ENCODE results near the gene UHRF1.
"Not testable (repeated sequence)": the region's sequence is repeated elsewhere in the genome, so short reads cannot be mapped to it uniquely, and the experiment has no call there.

UHRF1 gene

DNA sequence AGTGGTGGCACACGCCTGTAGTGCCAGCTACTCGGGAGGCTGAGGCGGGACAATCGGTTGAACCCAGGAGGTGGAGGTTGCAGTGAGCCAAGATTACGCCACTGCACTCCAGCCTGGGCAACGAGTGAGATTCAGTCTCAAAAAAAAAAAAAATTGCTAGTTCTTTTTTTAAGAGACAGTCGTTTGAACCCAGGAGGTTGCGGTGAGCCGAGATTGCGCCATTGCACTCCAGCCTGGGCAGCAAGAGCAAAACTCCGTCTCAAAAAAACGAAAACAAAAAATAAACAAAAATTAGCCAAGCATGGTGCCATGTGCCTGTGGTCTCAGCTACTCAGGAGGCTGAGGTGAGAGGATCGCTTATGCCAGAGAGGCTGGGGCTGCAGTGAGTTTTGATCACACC lies 8.4 kb upstream of the UHRF1 start:
- not testable (repeated sequence) for DNase-seq (ENCODE audit: low read depth)

DNA sequence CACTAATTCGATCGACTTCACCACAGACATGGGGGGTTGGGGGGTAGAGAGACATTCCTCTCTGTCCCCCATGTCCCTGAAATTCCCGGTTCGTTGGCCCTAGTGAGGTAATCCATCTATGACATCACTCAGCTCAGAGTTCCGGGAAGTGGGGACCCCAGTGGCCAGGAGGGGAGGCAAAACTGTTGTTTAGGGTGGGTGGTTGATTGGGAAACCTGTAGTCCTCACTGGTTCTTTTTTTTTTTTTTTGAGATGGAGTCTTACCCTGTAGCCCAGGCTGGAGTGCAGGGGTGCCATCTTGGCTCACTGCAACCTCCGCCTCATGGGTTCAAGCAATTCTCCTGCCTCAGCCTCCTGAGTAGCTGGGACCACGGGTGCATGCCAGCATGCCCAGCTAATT lies 6.5 kb upstream of the UHRF1 start, which contains the start of gene ARRDC5:
Gene ARRDC5 (minus strand): TSS at position 101 of the 400 bp plus-strand sequence. CDS start 71 bp downstream, at position 30.
- no peak for DNase-seq (ENCODE audit: low read depth)

DNA sequence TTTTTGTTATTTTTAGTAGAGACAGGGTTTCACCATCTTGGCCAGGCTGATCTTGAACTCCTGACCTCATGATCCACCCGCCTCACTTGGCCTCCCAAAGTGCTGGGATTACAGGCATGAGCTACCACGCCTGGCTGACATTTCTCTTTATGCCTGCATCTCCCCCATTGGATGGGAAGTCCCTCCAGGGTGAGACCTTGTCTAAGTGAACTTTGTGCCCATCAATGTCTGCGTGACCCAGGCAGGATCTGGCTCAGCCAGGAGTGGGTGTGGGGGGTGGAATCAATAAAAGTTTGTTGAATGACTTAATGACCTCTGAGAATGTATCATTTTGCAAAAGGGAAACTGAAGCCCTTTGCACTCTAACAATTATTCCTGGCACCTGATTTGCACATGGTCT lies 4.8 kb upstream of the UHRF1 start:
- DNase-seq (ENCODE audit: low read depth), result no peak

DNA sequence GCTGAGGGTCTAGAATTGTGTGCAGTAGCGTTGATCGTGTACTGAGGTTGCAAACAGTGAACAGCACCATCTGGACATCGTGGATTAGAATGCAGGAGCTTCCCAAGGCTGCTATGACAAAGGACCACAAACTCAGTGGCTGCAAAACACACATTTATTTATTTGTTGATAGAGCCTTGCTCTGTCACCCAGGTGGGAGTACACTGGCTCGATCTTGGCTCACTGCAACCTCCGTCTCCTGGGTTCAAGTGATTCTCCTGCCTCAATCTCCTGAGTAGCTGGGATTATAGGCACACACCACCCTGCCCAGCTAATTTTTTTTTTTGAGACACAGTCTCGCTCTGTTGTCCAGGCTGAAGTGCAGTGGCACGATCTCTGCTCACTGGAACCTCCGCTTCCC lies 2.3 kb upstream of the UHRF1 start:
- no peak for DNase-seq (ENCODE audit: low read depth)

DNA sequence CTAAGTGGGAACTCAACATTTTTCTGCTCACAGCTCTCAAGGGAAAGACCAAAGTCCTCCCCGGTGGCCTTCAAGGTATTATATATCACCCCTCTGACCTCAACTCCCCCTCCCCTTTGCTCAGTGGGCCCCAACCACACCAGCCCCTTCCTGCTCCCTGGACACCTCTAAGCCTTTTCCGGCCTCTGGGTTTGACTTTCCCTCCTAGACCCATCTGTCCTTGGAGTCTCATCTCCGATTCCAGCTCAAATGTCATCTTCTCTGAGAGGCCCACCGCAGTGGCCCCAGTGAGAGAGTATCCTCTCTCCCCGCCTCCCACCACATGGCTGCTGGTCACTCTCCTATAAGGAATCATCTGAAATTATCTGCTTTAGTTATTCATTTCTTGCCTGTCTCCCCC lies 941 bp upstream of the UHRF1 start:
- DNase-seq (ENCODE audit: low read depth), result no peak

DNA sequence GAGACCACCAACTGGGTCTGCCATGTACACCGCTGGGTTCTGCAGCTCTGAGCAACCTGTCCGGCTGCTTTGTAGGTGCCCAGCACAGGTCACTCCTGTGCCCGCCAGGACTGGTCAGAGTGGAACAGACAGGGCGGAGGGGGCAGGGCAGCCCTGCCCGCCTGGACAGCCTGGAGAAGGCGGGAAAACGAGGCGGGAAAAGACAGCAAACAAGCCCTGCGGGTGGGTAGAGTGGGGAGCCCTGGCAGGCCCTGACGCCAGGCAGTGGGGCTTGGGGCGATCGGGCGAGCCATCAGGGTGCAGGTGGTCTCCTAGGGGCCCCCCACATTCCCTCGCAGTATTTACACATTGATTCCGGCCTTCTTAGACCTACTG lies 533 bp upstream of the UHRF1 start:
- DNase-seq (ENCODE audit: low read depth), result no peak

DNA sequence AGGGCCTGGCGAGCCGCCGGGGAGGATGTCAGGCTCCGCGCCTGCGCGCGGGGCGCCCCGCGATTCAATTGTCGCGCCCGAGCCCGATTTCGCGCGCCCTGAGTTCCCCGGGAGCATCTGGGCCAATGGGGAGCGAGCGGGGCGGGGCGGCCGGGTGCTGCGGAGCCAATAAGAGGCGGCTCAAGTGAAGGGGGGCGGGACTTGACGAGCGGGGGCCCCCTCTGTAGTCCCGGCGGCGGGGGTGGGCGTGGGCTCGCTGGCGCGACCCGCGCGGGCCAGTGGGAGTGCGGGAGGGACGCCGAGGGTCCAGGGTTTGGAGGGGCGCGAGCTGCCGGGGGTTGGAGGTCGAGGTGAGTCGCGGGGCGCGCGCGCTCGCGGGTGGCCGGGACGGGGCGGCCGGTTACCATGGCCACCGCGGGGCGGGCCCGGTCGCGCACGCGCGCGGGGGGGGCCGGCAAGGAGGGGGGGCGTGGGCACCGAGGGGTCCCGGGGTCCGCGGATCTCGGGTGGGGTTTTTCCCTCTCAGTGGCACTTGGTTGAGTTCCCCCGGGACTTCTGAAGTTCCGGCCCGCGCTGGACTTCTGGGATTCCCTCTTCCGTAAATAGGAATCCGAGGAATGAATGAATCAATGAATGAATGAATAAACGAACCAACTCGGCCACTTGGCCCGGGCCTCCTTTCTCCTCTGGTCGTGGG lies 744 bp downstream of the UHRF1 start:
- DNase-seq (ENCODE audit: low read depth), result peak; percentile 41

DNA sequence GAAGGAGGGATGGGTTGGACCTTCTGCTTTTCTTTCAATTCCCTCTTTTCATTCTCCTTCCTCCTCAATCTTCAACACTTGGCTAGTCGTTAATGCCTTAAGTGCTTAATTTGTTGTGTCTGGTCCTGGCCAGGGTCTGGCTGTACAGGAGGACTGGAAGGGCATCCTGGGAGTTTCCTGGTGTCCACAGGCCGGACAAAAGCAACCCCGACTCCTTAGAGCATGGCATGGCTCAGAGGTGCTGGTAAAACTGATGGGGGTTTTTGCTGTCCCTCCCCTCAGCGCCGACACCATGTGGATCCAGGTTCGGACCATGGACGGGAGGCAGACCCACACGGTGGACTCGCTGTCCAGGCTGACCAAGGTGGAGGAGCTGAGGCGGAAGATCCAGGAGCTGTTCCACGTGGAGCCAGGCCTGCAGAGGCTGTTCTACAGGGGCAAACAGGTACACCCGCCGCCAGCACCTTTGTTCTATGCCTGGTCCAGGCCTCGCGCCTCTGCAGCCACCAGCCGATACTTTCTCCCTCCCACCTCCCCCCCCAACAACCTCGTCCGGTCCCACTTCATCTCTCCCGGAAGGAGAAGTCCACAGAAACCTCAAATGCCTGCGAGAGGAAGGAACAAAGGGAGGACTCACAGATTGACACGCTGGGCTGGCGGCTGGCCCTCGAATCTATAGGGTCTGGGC lies 1.4 kb downstream of the UHRF1 start:
- peak; percentile 57 for DNase-seq (ENCODE audit: low read depth)

DNA sequence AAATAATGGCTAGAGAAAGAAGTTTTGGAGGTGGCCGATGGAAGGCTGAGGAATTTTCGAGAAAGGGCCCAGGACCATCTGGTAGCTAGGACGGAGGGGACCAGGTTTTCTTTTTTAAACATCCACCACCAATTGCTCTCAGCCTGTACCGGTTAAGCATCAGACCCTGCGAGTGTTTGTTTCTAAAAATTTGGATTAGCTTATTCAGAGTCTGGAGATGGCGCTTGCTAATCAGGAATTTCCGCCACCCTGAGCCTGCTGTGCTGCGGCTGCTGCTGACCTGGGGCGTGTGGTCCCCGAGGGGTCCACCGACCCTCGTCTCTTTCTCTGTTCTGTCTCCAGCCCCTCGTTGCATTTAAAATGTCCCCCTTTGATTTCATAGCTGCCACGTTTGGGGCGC lies 2.0 kb downstream of the UHRF1 start:
- DNase-seq (ENCODE audit: low read depth), result no peak

DNA sequence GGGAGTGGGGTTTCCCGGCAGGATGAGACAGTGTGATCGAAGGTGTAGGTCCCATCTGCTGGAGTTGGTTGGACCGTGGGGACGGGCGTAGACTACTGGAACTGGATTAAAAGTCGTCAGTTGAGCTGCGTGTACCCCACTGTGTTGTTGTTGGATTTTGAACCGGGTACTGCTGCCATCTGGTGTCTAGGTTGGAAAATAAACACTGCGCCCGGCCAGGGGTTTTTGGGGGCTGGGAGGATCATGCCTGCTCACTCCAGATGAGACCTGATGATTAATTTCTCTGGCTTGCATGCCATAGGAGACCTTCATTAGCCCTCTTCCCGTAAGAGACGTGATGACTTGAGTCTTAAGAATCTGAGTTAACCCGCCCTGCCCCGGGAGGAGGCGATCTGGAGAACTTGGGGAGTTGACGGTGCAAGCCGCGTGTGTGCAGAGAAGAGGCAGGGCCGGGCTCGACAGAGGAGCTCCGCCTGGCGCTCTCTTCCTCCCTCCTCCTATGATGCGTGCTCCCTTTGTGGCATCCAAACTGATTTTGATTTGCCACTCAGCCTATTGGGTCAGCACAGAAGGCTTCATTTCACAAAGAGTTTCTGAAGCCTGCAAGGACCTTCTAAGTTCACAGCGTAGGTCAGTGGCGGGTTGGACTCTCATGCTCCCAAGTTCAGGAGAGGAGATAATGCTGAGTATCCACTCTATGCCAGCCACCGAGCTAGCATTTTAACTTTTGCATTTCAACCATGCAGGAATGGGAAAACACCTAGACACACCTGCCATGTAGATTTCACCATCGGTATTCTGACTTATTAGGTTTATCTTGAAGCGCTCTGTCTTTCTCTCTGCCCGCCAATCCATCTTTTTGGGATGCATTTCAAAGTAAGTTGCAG lies 2.7 kb downstream of the UHRF1 start:
- peak; percentile 99 for DNase-seq (ENCODE audit: low read depth)

DNA sequence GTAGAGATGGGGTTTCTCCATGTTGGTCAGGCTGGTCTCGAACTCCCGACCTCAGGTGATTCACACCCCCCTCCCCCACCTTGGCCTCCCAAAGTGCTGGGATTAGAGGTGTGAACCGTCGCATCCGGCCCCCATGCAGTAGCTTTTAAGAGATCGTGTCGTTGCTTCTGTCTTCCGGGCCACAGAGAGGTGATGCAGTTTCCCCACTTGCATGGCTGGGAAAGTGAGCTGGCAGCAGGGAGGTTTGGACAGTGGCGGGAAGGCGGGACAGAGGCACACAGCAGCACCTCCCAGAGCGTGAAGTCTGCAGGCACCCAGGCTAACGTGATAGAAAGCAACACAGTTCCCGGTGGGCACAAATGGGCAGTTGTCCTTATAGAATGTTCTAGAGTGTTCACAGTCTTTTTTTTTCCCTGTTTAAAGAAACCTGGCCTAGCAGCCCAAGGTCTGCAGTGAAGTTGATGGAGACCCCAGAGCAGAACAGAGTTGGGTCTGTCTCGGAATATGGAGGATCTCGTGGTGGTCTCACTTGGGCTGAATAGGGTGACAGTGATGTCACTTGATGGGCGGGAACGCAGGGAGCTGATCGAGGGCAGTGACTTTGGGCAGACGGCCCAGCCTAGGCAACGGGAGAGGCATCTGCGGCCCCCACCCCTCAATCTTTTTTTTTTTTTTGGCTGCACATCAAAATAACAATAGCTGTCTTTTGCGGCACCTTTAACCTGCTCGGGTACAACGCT lies 4.9 kb downstream of the UHRF1 start:
- no peak for DNase-seq (ENCODE audit: low read depth)

DNA sequence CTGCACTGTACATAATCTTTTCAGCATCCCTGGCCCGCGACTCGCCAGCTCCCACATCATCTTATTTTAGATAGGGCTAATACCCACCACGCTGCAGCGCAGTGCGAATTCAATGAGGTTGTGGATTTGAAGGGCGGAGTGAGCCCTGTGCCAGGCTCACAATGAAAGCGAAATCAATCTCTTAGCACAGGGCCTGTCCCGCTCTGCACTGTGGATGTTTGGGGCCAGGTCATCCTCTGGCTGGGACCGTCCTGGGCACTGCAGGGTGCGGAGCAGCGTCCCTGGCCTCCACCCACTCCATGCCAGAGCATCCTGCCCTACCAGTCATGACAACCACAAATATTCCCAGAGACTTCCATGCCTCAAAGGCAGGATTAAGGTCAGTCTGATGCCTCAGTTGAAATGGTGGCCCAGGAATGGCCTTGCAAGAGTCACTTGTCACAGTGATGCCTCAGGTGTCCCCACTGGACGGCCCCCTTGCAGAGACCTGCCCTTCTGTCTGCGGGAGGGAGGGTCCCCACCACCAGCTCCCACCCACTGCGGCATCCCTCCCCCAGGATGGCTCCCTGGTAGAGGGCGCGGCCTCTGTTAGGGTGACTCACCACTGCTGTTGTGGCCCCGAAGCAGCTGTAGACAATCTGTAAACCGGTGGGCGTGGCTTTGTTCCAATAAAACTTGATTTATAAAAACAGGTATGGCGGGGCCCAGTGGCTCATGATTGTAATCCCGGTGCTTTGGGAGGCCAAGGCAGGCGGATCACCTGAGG lies 5.6 kb downstream of the UHRF1 start:
- peak; percentile 47 for DNase-seq (ENCODE audit: low read depth)

DNA sequence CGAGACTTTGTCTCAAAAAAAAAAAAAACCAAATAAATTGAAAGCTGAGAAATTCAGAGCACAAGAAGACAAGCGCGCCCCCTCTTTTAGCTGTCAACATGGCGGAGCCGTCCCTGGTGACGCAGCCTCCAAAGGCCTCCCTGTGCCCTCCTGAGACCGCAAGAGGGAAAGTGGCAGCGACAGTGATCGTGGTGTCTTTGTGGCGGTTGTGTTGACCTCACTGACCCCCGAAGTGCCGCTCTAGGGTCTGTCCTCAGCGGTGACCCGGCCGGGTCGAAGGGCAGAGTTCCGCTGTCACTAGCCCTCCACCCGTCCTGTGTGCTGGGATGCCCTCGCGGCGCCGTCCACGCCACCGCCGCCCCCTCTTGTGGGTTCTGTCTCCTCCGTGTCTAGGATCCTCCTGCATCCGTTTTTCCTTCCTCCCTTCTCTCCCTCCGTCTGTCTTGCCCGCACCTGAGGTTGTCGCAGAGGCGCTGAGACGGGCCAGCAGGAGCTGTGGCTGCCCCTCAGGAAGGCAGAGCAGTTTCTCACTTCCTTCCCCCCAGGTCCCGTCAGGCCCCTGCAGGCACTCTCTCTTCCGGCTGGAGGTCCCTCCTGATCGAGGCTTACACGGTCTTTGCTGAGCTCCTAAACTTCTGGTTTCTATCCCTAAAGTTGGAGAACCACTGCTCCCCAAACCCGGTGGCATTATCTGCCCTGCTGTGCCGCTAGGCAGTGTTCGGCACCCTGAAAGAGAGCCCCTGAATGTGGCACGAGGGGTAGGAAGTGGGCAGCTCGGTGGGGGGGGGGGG lies 7.2 kb downstream of the UHRF1 start:
- DNase-seq (ENCODE audit: low read depth), result no peak

DNA sequence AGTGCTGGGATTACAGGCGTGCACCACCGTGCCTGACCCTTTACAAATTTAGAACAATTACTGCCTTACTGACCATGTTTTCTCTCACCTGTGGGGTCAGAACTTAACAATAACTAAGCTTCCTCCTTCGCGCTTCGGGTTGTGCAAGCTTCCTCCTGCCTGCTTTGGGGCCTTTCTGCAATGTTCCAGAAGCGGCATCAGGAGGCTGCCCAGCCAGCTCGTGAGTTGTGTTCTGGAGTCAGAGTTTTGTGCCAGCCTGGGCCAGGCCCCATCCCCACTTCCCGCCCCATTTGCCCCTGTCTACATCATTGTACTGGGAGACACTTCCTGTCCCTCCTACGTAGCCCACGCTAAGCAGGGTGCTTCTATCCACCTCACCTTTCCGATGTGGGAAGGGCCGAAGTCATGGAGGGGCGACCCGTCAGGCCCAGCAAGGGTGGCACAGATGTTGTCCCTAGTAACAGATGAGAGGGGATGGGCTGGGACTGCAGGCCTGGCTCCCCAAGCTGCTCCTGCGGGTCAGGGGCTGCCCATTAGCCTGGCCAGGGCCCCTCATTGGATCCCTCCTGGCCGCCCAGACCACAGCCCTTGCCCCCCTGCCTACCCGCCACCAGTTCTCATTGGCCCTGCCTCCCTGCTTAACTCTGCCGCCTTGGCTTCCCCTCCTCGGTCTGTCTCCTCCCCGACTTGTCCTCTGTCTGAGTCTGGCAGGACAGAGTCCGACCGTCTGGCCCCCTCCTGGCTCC lies 13.4 kb downstream of the UHRF1 start:
- DNase-seq (ENCODE audit: low read depth), result no peak

DNA sequence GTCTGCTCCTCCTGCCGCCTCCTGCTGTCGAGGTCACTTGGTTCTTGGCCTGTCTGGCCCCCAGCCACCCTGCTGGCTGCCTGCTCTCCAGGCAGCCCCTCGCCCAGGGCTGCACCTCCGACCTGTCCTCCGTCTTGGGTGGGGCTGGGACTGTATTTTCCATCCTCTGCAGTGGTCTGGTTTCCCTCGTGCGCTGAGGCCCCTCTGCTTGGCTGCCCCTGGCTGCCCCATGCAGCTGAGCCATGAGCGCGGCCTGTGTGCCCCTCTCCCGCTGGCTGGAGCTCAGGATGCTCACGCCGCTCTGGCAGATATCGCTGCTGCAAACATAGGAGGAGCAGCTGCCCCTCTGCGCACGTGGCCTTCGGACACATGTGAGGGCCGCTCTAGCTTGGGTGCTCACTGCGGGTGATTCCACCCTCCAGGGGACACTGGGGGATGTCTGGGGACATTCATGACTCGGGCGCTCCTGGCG lies 14.0 kb downstream of the UHRF1 start:
- DNase-seq (ENCODE audit: low read depth), result no peak

DNA sequence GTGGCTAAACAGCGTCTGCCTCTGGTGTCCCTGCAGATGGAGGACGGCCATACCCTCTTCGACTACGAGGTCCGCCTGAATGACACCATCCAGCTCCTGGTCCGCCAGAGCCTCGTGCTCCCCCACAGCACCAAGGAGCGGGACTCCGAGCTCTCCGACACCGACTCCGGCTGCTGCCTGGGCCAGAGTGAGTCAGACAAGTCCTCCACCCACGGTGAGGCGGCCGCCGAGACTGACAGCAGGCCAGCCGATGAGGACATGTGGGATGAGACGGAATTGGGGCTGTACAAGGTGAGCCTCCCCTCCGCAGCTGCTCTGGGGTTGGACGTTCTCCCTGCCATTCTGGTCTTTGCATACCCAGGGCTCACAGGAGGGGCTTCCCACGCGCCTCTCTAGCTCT lies 19.9 kb downstream of the UHRF1 start:
- DNase-seq (ENCODE audit: low read depth), result peak; percentile 54

DNA sequence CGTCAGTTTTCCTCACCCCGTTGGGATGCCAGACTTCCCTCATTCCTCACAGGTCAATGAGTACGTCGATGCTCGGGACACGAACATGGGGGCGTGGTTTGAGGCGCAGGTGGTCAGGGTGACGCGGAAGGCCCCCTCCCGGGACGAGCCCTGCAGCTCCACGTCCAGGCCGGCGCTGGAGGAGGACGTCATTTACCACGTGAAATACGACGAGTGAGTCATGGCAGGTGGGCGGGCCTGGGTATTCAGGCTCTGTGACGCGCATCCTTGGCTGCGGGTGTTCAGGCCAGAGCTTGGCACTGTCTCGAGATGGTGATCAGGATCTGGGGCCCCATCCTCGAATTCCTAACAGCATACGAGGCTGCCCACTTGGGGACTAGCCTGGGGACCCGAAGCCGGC lies 21.4 kb downstream of the UHRF1 start:
- DNase-seq (ENCODE audit: low read depth), result no peak

DNA sequence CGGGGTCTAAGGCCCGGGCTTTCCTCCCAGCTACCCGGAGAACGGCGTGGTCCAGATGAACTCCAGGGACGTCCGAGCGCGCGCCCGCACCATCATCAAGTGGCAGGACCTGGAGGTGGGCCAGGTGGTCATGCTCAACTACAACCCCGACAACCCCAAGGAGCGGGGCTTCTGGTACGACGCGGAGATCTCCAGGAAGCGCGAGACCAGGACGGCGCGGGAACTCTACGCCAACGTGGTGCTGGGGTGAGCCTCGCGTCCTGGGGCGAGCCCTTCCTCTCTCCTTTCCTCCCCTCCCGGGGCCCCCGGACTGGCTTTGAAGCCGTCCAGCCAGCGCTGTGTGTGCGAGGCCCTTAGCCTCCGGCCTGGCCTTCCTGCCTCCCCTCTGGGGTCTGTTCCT lies 23.4 kb downstream of the UHRF1 start:
- DNase-seq (ENCODE audit: low read depth), result no peak

DNA sequence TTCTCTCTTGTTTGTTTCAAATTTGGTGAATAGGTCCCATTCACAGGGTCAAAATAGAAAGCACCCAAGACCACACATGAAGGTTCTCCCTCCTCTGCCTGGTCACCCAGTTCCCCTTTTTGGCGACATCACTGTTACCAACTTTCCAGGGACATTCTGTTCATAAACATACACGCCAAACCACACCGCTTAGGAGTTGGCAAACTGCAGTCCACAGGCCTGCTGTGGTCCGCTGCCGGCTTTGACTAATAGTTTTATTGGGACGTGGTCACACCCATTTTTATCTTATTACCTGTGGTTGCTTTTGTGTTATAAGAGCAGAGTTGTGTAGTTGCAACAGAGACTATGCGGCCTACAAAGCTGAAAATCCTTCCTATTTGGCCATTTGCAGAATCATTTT lies 24.2 kb downstream of the UHRF1 start:
- DNase-seq (ENCODE audit: low read depth), result no peak

DNA sequence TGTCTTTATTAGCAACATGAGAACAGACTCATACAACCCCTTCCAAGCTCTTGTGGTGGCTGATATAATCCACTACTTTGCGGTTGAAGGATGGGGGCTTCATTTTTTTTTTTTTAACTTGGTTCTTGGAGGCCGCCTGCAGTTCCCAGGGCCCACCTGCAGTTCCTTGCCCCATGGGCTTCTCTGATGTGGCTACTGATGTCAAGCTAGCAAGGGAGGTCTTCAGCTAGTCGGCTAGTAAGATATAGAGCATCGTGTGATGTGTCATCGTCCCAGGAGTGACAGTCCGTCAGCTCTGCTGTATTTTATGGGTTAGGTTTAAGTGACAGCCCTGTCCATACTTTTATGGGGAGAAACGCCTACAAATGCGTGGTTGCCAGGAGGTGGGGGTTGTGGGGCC lies 26.1 kb downstream of the UHRF1 start:
- DNase-seq (ENCODE audit: low read depth), result no peak

Data from non-pigmented ciliary epithelial cell (primary cell).